SU-DHL-6 (cell line): Measurements from ENCODE around the gene ATG16L1.

Source experiments
- H2AFZ ChIP-seq: fragments of 200-600 bp; sonication (generic); 2 replicates; pipeline ENCODE4 v1.6.1; 2014; ENCODE audit warnings: low read depth, mild to moderate bottlenecking, moderate library complexity, mixed read lengths, antibody characterized with exemption, low read length; ENCODE audit not compliant: severe bottlenecking
- H3F3A ChIP-seq: fragments of 200-600 bp; shearing (Covaris generic); 2 replicates; pipeline ENCODE4 v1.6.0; 2016; ENCODE audit warnings: antibody characterized with exemption, mild to moderate bottlenecking; ENCODE audit not compliant: insufficient read depth
- H3K27ac ChIP-seq: fragments of 200-600 bp; sonication (generic); 2 replicates; pipeline ENCODE4 v1.5.1; 2016; ENCODE audit warnings: low read depth, mild to moderate bottlenecking, low read length, moderate library complexity, mixed read lengths
- H3K27me3 ChIP-seq: fragments of 200-600 bp; sonication (generic), shearing (Covaris generic); 2 replicates; pipeline ENCODE4 v1.6.0; 2014; ENCODE audit warnings: mild to moderate bottlenecking, low read length
- H3K36me3 ChIP-seq: fragments of 200-600 bp; sonication (generic); 2 replicates; pipeline ENCODE4 v1.6.1; 2014; ENCODE audit warnings: mild to moderate bottlenecking, low read length, mixed read lengths
- H3K4me2 ChIP-seq: fragments of 300-600, 200-600 bp; shearing (Covaris generic), sonication (generic); 2 replicates; pipeline ENCODE4 v1.6.0; 2014; ENCODE audit warnings: low read length, low read depth, mild to moderate bottlenecking; ENCODE audit not compliant: poor library complexity, severe bottlenecking
- H3K4me3 ChIP-seq: fragments of 200-600 bp; sonication (generic); 2 replicates; pipeline ENCODE4 v1.5.1; 2014; ENCODE audit warnings: antibody characterized with exemption, low read length, mild to moderate bottlenecking, mixed read lengths; ENCODE audit not compliant: insufficient read depth, poor library complexity, severe bottlenecking
- H3K79me2 ChIP-seq: fragments of 200-600 bp; sonication (generic); 2 replicates; pipeline ENCODE4 v1.6.1; 2014; ENCODE audit warnings: mild to moderate bottlenecking, low read length, moderate library complexity; ENCODE audit not compliant: insufficient read depth
- H3K9ac ChIP-seq: fragments of 200-600 bp; sonication (generic); 2 replicates; pipeline ENCODE4 v1.7.0; 2014; ENCODE audit warnings: mild to moderate bottlenecking, low read length
- H3K9me2 ChIP-seq: fragments of 200-600 bp; sonication (generic); replicated peaks from 2 replicates; pipeline ENCODE4 v1.6.1; 2014; ENCODE audit warnings: low read length; ENCODE audit not compliant: insufficient read depth
- H3K9me3 ChIP-seq: fragments of 200-600 bp; sonication (generic); 2 replicates; pipeline ENCODE4 v1.6.1; 2014; ENCODE audit warnings: low read length, mixed read lengths; ENCODE audit not compliant: insufficient read depth
- H4K20me1 ChIP-seq: fragments of 200-600 bp; sonication (generic); 2 replicates; pipeline ENCODE4 v1.6.1; 2014; ENCODE audit warnings: low read depth, mild to moderate bottlenecking, antibody characterized with exemption, low read length, moderate library complexity, mixed read lengths
- EZH2phosphoT487 ChIP-seq: fragments of 200-600 bp; sonication (generic), shearing (Covaris generic); conservative IDR thresholded peaks from 2 replicates; pipeline ENCODE4 v1.6.1; 2018; ENCODE audit warnings: mild to moderate bottlenecking, antibody characterized with exemption, low read length, moderate library complexity, mixed read lengths
- TF ChIP-seq, protein P1 (sequence below): fragments of 200-600 bp; sonication (generic); IDR thresholded peaks from one replicate; pipeline ENCODE4 v1.5.1; 2017; ENCODE audit warnings: antibody characterized with exemption, mild to moderate bottlenecking, low read length, moderate library complexity; ENCODE audit not compliant: insufficient read depth, poor library complexity, severe bottlenecking

The ATG16L1 gene

DNA sequence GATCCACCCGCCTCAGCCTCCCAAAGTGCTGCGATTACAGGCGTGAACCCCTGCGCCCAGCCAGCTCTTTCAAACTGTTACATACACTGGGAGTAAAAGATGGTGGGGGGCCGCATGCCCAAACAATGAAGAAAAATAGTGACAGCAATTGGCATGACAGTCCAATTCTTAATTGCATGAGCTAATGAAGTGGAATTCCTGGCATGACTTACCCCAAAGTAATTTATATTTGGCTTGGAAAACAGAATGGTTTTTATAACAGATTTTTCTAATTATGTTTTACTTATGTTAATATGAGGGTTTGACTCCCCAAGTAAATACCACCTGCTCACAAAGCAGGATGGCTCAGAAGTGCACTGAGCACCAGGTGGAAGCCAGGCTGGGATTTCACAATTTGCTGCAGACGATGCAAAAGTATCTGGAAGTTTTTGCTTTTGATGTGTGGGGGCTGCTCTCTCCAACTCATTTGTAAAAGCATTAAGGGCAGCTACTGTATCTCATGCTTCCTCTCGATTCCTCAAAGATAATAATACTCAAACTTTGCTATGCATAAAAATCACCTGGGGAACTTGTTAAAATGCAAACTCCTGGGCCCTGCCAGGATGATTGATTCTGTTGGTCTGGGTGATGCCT, 24.0 kb upstream of the ATG16L1 start:
- Histone ChIP-seq H3K9me2 (no peaks in the 10 kb centered on the region), H4K20me1 (no peaks in the 10 kb centered on the region), H3K4me2 (no peak overlapping the region), H3K4me3 (no peak overlapping the region), H2AFZ (no peak overlapping the region), H3K9ac (no peak overlapping the region), H3K27me3 (no peaks in the 10 kb centered on the region), H3K36me3 (no peaks in the 10 kb centered on the region), H3K27ac (no peak overlapping the region), H3K9me3 (no peaks in the 10 kb centered on the region), H3K79me2 (no peaks in the 10 kb centered on the region), H3F3A (peaks cover 3% of the 10 kb centered on the region; the same call in 1 of the 2 replicates)
- TF ChIP-seq, protein P1, sequence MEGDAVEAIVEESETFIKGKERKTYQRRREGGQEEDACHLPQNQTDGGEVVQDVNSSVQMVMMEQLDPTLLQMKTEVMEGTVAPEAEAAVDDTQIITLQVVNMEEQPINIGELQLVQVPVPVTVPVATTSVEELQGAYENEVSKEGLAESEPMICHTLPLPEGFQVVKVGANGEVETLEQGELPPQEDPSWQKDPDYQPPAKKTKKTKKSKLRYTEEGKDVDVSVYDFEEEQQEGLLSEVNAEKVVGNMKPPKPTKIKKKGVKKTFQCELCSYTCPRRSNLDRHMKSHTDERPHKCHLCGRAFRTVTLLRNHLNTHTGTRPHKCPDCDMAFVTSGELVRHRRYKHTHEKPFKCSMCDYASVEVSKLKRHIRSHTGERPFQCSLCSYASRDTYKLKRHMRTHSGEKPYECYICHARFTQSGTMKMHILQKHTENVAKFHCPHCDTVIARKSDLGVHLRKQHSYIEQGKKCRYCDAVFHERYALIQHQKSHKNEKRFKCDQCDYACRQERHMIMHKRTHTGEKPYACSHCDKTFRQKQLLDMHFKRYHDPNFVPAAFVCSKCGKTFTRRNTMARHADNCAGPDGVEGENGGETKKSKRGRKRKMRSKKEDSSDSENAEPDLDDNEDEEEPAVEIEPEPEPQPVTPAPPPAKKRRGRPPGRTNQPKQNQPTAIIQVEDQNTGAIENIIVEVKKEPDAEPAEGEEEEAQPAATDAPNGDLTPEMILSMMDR, result no peak
- TF ChIP-seq EZH2phosphoT487, result no peak

DNA sequence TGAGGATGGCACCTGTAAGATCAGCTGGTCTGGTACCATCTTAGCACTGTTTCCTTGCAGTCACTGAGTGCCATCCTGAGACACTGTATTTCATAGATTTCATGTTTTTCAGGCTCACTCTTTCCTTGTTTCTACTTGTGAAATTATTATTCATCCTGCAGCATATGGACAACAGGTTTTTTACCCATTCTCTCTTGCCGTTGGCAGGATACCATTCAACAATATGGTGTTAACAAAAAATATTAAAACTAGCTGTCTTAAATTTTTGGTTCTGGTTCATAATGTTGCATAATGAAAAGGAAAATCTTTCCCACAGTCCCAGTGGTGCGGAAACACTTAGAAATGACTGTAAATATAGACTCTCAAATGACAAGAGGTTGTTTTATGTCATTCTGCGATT, 23.1 kb upstream of the ATG16L1 start:
- no peak overlapping the region for H3K4me2 ChIP-seq
- H3K79me2 ChIP-seq, result no peaks in the 10 kb centered on the region
- no peak overlapping the region for H3K4me3 ChIP-seq
- H3K9me3 ChIP-seq, result no peaks in the 10 kb centered on the region
- H3F3A ChIP-seq, result no peaks in the 10 kb centered on the region
- no peak overlapping the region for H3K27ac ChIP-seq
- H3K9me2 ChIP-seq, result no peaks in the 10 kb centered on the region
- no peaks in the 10 kb centered on the region for H4K20me1 ChIP-seq
- TF ChIP-seq, protein P1, result no peak
- TF ChIP-seq EZH2phosphoT487, result no peak
- H3K36me3 ChIP-seq, result no peaks in the 10 kb centered on the region
- no peak overlapping the region for H2AFZ ChIP-seq
- H3K9ac ChIP-seq, result no peak overlapping the region
- no peaks in the 10 kb centered on the region for H3K27me3 ChIP-seq

DNA sequence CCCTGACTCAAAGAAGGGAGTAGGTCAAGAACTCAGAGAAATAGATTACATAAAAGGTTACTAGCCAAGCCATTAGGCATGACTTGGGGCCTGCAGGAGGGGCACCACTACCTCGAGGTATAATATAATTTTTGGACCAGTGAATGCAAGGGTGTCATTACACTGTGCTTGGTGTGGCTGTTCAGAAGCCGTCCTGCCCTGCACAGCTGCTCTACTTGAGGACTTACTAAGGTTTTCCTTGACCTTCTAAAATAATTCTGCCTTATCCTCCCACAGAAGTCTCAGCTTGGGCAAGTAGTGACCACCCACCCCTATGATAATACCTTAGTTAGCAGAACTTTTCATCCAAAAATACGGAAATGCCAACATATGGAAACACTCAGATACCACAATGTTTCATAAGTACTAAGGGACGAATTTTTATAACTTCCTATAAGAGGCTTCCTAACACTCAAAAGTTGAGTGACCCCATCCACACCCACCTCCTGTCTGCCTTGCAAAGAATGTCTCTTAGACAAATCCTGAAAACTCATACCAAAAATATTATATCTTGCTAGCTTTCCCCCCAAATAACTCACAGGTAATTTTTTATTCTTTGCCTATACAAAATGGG, 17.7 kb upstream of the ATG16L1 start:
- Histone ChIP-seq H3K27ac (no peak overlapping the region), H3K79me2 (no peaks in the 10 kb centered on the region), H3K27me3 (no peaks in the 10 kb centered on the region), H3K9me3 (no peaks in the 10 kb centered on the region), H2AFZ (no peak overlapping the region), H4K20me1 (no peaks in the 10 kb centered on the region), H3F3A (no peaks in the 10 kb centered on the region), H3K36me3 (no peaks in the 10 kb centered on the region), H3K9me2 (no peaks in the 10 kb centered on the region), H3K4me2 (no peak overlapping the region), H3K4me3 (no peak overlapping the region), H3K9ac (no peak overlapping the region)
- TF ChIP-seq, protein P1, result no peak
- no peak for TF ChIP-seq EZH2phosphoT487
